ENCODE data around the gene DPP3. TPM values are rescaled to one million over a fixed set of nuclear protein-coding genes. Genes with fewer than 3 reads are reported as not detected.
A peak's percentile ranks its signal among the peaks of the same experiment; 100 is the strongest.
"Not testable (repeated sequence)": the region's sequence is repeated elsewhere in the genome, so short reads cannot be mapped to it uniquely, and the experiment has no call there.

DPP3 gene
- total and polyA plus RNA-seq, 8 donors, result 14.0 to 320 (median 28.2) TPM

DNA sequence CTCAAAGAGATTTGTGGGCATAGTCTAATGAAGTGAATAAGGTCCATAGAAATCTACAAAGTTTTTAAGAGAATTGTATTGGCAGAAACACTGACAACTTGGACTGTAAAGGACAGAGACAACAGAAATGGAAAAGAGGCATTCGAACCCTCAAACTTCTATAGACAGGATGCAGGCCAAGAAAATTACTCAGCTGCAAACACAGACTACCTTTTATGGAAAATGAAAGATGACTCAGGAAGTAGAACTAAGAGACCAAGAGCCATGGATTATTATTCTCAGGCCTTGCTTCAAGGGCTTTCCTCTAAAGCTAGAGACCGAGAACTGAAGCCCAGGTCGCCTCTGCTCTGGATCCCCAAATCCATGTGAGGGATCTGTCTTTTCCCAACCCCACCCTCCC, 17.3 kb upstream of the DPP3 start:
- TF ChIP-seq POLR2AphosphoS5 (IDR thresholded peaks at IDR 0.05) (no peak), CTCF (IDR thresholded peaks at IDR 0.05) (no peak), POLR2A (IDR thresholded peaks at IDR 0.05) (no peak), EP300 (IDR thresholded peaks at IDR 0.05) (no peak)
- intact Hi-C loops (cut with DNase I; ENCODE audit: low total_unique reads), result no loop called here

GRCh38 chr11:66464116-66464515, 16.1 kb upstream of the DPP3 start:
- H3K9me3 ChIP-seq; H3K4me3 ChIP-seq; intact Hi-C loops (cut with DNase I; ENCODE audit: low total_unique reads); H3K36me3 ChIP-seq; H3K27ac ChIP-seq; H3K27me3 ChIP-seq; DNase-seq: not testable (repeated sequence)
- WGBS, 5 donors, result 88 to 94% (median 90%) methylated on average over 5 of the region's 5 CpGs
- H3K4me1 ChIP-seq, result peaks cover 15 to 31% (median 21%) of the 10 kb centered on the region in 4 donors

More for the DNA sequence above, 17.3 kb upstream of the DPP3 start:
- 82 to 95% (median 84%) methylated on average over 3 of the region's 3 CpGs for whole genome bisulfite sequencing, 5 donors
- no peaks in the 10 kb centered on the region for H3K36me3 ChIP-seq
- no peak for DNase-seq
- no peak overlapping the region for H3K4me3 ChIP-seq
- peaks cover 13 to 20% (median 17%) of the 10 kb centered on the region in 4 donors for H3K4me1 ChIP-seq
- H3K27me3 ChIP-seq, result no peaks in the 10 kb centered on the region
- no peaks in the 10 kb centered on the region for H3K9me3 ChIP-seq
- no peak overlapping the region for H3K27ac ChIP-seq

DNA sequence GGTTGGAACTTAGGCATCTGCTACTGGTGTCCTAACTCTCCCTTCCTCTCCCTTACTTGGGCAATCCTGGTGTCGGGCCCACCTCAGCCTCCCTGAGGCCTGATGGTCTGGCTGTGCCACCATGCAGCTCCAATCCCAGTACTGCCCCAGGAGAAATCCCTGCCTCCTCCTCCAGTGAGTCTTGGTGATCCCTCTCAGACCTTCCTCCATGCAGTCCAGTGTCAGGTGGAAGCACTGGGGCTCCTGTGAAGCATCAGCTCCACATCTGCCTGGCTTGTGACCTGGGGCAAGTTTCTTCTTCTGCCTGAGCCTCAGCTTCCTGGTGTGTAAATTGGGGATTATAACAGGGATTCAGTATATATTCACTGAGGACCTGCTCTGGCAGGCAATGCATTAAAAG, 15.3 kb upstream of the DPP3 start:
- intact Hi-C loops (cut with DNase I; ENCODE audit: low total_unique reads), result no loop called here
- peaks cover 15 to 36% (median 21%) of the 10 kb centered on the region in 4 donors for H3K4me1 ChIP-seq
- DNase-seq, result no peak
- no peak for TF ChIP-seq POLR2A (IDR thresholded peaks at IDR 0.05)
- no peak for TF ChIP-seq POLR2AphosphoS5 (IDR thresholded peaks at IDR 0.05)
- no peak for TF ChIP-seq CTCF (IDR thresholded peaks at IDR 0.05)
- TF ChIP-seq EP300 (IDR thresholded peaks at IDR 0.05), result no peak
- H3K9me3 ChIP-seq, result no peaks in the 10 kb centered on the region
- H3K36me3 ChIP-seq, result no peaks in the 10 kb centered on the region
- H3K4me3 ChIP-seq, result no peak overlapping the region
- WGBS, 5 donors, result 86 to 100% (median 100%) methylated on average over 1 of the region's 1 CpG
- no peaks in the 10 kb centered on the region for H3K27me3 ChIP-seq
- no peak overlapping the region for H3K27ac ChIP-seq

DNA sequence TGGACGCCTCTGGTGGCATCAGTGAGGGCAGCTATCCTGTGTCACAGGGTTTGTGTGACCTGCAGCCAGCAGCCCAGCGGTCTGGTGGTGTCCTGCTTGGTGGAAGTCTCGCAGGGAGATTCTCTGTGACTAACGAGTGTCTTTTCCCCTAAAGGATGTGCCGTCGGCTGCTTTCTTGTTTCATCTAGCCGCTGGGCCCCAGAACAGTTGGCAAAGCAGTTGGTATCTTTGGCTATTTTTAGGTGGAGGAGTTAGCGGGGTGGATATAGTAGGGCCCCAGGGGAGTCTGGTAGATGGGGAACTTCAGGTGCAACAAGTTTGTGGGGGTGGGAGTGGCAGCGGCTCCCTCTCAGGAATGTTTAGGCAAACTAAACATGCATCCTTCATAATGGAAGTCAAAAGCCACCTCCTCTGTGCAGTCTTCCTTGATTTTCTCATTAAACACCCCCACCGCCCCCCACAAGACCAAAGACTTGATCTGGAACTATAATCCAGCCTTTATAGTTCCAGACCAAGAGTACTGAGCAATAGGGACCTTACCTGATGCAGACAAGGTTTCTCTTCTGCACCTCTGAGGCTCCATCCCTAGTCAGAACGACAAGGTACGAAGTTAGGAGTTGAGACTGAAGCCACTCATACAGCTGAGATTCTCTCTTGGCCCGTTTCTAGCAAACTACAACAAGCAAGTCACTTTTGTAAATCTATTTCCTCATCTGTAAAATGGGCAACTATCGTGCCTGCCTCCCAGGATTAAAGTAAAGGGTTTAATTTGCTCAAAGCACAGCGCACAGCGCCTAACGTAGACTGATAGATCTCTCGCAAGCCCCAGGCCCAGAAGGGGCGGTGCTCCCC, 14.6 kb upstream of the DPP3 start:
- TF ChIP-seq POLR2AphosphoS5 (IDR thresholded peaks at IDR 0.05) (no peak), POLR2A (IDR thresholded peaks at IDR 0.05) (no peak)
- Histone ChIP-seq H3K27me3 (no peaks in the 10 kb centered on the region), H3K4me3 (peak overlapping the region; percentile 67 to 76 (median 70)), H3K27ac (peak overlapping the region in 4 of 5 donors; percentile 77 to 85 (median 80)), H3K36me3 (peaks cover 0 to 5% (median 2%) of the 10 kb centered on the region in 4 donors), H3K4me1 (peaks cover 15 to 36% (median 21%) of the 10 kb centered on the region in 4 donors), H3K9me3 (no peaks in the 10 kb centered on the region)
- intact Hi-C loops (cut with DNase I; ENCODE audit: low total_unique reads), result no loop called here
- 40 to 49% (median 46%) methylated on average over 19 of the region's 19 CpGs for WGBS, 5 donors
- DNase-seq, result no peak

DNA sequence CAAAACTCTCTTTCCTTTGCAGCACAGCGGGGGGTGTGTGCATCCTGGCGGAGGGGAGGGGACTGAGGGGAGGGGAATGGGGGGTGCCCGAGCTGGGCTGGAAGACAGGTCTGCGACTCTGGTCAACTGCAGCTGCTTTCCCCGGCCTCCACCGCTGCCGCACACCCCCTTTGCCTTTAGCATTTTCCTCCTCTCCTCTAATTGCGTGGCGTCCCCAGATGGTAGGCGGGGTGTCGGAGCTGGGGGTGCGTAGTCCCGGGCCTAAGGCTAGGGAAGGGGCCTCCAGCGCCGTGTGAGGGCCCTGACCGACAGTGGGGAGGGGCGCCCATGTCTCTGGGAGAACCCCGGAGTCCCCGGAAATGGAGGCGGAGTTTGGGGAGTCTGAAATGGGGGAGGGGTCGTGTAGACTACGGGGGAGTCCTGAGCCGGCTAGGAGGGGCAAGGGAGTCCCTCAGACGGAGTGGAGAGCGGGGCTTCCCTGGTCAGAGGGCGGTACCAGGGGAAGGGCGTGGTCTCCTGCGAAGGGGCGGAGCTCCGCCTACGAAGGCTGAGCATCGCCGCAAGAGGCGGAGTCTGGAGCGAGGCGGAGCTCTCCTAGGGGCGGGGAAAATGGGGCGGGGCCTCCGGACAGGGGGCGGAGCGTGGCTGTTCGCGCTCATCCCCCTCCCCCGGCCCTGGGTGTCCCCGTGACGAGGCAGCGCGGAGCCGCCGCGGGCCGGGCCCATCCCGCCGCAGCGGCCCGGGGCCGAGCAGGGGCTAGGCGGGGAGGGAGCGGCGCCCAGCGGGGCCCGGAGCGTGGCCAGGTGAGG, 13.8 kb upstream of the DPP3 start, which contains the start of gene PELI3:
PELI3 (plus strand) TSS at position 681 of the 809 bp plus-strand sequence. CDS start 1,224 bp downstream, outside the sequence.
- Histone ChIP-seq H3K27ac (peak within 1 kb of the TSS; percentile 56 to 85 (median 77)), H3K27me3 (no peaks in the 10 kb centered on the region), H3K4me3 (peak within 1 kb of the TSS; percentile 67 to 76 (median 70)), H3K36me3 (peaks cover 0 to 12% (median 9%) of the 10 kb centered on the region in 4 donors), H3K4me1 (peaks cover 15 to 36% (median 21%) of the 10 kb centered on the region in 4 donors), H3K9me3 (no peaks in the 10 kb centered on the region)
- intact Hi-C loops (cut with DNase I; ENCODE audit: low total_unique reads), result no loop called here
- no peak for TF ChIP-seq CTCF (IDR thresholded peaks at IDR 0.05)
- no peak for TF ChIP-seq POLR2A (IDR thresholded peaks at IDR 0.05)
- peak in 2 of 3 donors; percentile 47 to 67 for TF ChIP-seq POLR2AphosphoS5 (IDR thresholded peaks at IDR 0.05)
- TF ChIP-seq EP300 (IDR thresholded peaks at IDR 0.05), result no peak
- peak; percentile 95 to 98 for DNase-seq
- 0 to 1% (median 0%) methylated on average over 22 to 63 of the region's 63 CpGs for WGBS, 5 donors
